Activated CD4-positive, CD25-positive, alpha-beta regulatory T cell treated with anti-CD3 and anti-CD28 coated beads, Interleukin-2, amount 50 U/mL, for 16 hours (primary cell): ENCODE data around the gene GHITM.
"Not testable (repeated sequence)": the region's sequence is repeated elsewhere in the genome, so short reads cannot be mapped to it uniquely, and the experiment has no call there.

ENCODE experiments used
- DNase-seq: peaks from one replicate; pipeline ENCODE4 v3.0.0-alpha.2; 2020; ENCODE audit warnings: low read depth, low spot score

GHITM gene

DNA sequence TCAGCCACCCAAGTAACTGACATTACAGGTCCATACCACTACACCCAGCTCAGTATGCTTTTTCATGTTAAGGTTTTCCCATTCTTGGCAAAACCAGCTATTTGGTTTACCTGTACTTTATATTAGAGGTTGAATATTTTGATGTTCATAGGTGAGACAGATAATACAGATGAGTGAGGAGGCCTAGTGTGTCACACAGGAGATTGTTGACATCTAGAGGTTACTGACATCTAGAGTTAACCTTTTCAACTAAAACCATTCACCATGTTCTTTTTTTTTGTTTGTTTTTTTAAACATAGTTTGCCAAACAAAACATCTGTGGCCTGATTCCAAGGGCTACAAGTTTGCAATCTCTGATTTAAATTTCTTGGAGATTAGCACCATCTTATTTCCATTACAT is 8.0 kb downstream of the GHITM start:
- no peak for DNase-seq

DNA sequence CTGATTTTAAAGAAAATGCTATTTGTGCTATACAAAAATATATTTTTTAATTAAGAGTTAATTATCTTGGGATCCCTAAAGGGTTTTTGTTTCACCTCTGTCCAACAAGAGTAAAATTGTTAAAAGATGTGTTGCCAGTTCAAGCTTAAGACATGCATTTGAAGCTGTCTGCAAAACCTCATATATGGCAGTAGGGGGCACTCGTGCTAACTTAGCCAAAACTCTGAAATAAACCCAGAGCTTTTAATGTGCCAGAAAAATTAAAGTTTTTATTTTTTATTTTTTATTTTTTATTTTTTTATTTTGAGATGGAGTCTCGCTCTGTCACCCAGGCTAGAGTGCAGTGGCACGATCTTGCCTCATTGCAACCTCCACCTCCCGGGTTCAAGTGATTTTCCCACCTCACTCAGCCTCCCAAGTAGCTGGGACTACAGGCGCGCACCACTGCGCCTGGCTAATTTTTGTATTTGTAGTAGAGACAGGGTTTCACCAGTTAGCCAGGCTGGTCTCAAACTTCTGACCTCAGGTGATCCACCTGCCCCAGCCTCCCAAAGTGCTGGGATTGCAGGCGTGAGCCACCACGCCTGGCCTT is 8.8 kb downstream of the GHITM start:
- not testable (repeated sequence) for DNase-seq

DNA sequence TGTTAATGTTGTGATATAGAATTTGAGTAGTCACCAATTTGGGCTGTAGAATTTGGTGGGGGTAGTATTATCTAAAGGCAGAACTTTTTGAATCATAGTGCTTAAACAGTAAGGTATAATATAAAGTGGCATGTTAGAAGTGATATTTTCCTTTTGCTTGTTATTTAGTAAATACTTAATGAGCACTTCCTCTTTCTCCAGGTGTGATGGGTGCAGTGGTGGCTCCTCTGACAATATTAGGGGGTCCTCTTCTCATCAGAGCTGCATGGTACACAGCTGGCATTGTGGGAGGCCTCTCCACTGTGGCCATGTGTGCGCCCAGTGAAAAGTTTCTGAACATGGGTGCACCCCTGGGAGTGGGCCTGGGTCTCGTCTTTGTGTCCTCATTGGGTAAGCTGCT is 10.5 kb downstream of the GHITM start:
- DNase-seq: no peak

DNA sequence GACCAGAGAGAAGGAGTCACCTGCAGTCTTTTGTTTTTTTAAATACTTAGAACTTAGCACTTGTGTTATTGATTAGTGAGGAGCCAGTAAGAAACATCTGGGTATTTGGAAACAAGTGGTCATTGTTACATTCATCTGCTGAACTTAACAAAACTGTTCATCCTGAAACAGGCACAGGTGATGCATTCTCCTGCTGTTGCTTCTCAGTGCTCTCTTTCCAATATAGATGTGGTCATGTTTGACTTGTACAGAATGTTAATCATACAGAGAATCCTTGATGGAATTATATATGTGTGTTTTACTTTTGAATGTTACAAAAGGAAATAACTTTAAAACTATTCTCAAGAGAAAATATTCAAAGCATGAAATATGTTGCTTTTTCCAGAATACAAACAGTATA is 13.5 kb downstream of the GHITM start:
- no peak for DNase-seq

DNA sequence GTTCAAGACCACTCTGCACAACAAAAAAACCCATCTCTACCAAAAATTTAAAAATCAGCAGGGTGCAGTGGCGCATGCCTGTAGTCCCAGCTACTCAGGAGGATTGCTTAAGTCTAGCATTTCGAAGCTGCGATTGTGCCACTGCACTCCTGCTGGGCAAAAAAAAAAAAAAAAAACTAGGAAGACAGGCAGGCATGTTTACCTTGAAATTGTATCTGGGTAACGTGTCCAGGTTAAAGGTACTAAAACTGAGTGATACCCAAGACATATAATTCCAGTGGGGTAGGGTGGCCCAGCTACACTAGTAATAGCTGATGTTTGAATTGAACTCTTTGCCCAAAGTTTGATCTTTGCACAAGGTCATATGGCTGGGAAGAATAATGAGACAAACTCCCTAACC is 16.2 kb downstream of the GHITM start:
- no peak for DNase-seq

DNA sequence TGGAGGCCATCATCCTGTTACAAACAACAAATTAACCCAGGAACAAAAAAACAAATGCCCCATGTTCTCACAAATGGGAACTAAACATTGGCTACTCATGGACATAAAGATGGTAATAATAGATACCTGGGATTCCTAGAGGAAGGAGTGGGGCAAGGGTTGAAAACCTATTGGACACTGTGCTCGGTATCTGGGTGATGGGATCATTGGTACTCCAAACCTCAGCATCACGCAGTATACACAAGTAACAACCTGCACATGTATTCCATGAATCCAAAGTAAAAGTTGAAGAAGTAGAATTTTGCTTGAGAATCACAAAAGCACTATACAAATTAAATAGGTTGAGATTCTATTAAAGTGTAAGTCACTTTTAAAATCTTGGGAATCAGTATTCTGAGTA is 16.7 kb downstream of the GHITM start:
- DNase-seq: no peak

DNA sequence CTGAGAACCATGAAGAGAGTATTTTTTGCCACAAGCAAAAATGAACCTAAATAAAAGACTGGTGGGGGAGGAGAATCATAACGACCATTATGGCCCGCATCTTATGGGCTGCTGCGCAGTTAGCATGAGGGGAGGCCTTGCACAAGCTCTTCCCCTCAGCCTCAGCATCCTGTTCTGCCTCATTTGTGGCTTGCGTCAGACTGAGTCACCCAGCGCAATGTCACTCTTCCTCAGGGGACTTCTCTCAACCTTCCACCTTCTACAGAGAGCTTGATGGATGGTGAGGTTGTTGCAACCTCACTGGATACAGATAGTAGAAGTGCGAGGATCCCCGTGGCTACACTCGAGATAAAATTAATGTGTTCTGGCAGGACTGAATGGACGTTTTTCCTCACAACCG is 17.5 kb downstream of the GHITM start:
- DNase-seq: no peak

GRCh38 chr10:84158061-84158460 is 18.8 kb downstream of the GHITM start:
- no peak for DNase-seq

GRCh38 chr10:84158550-84158949 is 19.2 kb downstream of the GHITM start:
- DNase-seq: no peak

GRCh38 chr10:84159076-84159685 is 19.9 kb downstream of the GHITM start:
- no peak for DNase-seq

DNA sequence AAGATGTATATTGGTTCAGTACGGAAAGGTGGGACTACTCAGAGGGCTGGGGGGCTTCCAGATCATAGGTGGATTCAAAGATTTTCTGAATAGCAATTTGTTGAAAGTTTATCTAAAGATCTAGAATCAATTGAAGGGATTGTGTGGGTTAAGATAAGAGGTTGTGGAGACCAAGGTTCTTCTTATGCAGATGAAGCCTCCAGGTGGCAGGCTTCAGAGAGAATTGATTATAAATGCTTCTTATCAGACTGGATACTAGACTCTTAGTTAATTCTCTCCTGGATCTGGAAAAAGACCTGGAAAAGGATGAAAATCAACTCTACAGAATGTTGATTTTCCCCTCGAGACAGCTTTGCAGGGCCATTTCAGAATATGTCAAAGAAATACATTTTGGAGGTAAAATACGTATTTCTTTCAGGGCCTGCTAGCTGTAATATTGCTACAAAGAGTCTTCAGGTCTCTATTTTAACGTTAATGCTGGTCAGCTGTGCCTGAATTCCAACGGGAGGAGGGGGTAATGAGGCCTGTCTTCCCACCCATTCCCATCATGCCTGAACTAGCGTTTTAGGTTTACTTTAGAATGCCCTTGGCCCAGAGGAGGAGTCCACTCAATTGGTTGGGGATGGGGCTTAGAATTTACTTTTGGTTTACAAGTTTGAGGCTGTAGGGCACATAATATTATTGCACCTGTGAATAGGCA is 21.5 kb downstream of the GHITM start:
- DNase-seq: no peak

GRCh38 chr10:84163996-84164395 is 24.7 kb downstream of the GHITM start:
- DNase-seq: no peak

- DNase-seq: no peak
These were observed 25.1 kb downstream of the GHITM start for GRCh38 chr10:84164442-84164841.

GRCh38 chr10:84166620-84167288 is 27.4 kb downstream of the GHITM start:
- DNase-seq: no peak

DNA sequence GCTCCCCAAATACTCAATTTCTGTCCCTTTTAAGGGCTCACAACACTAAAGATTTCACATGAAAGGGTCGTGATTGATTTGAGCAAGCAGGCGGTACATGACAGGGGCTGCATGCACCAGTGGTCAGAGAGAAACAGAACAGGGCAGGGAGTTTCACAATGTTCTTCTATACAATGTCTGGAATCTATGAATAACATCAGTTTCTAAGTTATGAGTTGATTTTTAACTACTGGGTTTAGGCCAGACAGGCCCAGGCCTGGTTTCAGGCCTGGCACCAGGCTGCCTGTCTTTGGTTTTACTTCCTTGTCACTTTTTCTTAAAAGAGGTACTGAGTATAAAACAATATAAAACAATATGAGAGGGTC is 28.0 kb downstream of the GHITM start:
- DNase-seq: not testable (repeated sequence)

DNA sequence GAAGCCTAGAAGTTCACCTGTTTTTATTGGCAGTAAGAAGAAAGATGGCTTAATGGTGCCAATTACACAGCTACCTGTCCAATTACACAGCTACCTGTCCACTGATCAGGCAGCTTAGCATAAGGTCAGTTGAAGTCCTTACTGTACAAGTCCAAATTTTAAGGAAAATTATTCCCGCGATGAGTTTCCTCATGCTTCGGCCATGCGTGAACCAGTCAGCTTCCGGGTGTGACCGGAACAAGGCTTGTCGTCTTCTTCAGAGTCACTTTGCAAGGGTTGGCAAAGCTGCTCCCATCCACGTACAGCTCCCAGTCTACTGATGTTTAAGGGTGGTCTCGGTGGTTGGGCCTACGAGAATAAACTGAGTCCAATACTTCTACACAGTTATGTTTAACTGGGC is 29.1 kb downstream of the GHITM start:
- DNase-seq: not testable (repeated sequence)

GRCh38 chr10:84171237-84171636 is 31.9 kb downstream of the GHITM start:
- DNase-seq: not testable (repeated sequence)

GRCh38 chr10:84171700-84172466 is 32.6 kb downstream of the GHITM start:
- DNase-seq: not testable (repeated sequence)

DNA sequence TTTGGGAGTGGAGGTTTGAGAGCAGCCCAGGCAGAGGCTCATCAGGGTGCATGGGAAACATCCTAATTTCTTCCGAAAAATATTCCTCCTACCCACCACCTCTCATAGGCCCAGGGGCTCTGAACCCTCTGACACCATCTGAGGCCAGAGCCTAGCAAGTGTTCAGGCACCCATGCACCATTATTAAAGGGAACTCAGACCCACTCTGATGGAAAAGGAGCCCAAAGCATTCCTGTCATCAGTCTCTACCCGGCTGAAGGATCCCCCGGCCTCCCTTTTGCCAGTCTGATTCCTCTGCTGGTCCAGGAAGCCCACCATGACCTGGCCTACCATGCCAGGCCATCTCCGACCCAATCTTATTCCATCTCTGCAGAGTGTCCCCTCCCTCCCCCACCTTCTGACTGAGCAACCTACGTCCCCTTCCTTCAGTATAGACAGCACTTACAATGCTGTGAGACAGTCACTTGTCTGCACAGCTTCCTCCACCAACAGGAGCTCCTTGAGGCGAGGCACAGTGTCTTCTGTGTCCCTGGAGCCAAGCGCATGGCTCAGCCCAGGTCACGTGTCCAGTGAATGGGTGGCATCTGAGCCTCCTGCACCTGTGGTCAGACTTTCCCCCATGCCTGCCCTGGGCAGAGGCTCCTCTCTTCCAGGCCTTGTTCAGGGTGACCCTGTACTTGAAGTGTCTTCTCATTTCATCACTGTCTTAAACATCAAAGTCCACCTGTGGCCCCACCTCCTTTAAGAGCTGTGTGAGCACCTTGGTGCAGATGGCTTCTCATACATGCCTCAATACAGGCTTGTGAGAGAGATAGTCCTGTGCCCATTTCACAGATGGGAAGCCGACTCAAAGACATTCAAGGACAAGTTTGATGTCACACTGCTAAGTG is 33.4 kb downstream of the GHITM start:
- no peak for DNase-seq

GRCh38 chr10:84173501-84173929 is 34.2 kb downstream of the GHITM start, which contains the start of gene GPR15LG:
Gene GPR15LG, plus strand, starts transcription at chr10:84173801. Its CDS starts 51 bp downstream, at chr10:84173852.
- no peak for DNase-seq

GRCh38 chr10:84175436-84175835 is 36.1 kb downstream of the GHITM start:
- DNase-seq: no peak
